Rectal smooth muscle tissue (tissue), 1 donor: ENCODE results near the gene OR6K2.

ENCODE experiments used
- H3K27ac ChIP-seq: one replicate; pipeline ENCODE4 v1.7.0; 2013; ENCODE audit warnings: low read depth, low read length, inconsistent platforms
- H3K27me3 ChIP-seq: one replicate; pipeline ENCODE4 v1.7.0; 2013; ENCODE audit warnings: low read length; ENCODE audit not compliant: control insufficient read depth, insufficient read depth
- H3K36me3 ChIP-seq: one replicate; pipeline ENCODE4 v1.7.0; 2013; ENCODE audit warnings: low read length; ENCODE audit not compliant: control insufficient read depth, insufficient read depth
- H3K4me1 ChIP-seq: one replicate; pipeline ENCODE4 v1.7.0; 2013; ENCODE audit warnings: low read length; ENCODE audit not compliant: control insufficient read depth, insufficient read depth
- H3K4me3 ChIP-seq: one replicate; pipeline ENCODE4 v1.7.0; 2013; ENCODE audit warnings: low read length
- H3K9ac ChIP-seq: one replicate; pipeline ENCODE4 v1.7.0; 2013; ENCODE audit warnings: low read length

Gene OR6K2, protein sequence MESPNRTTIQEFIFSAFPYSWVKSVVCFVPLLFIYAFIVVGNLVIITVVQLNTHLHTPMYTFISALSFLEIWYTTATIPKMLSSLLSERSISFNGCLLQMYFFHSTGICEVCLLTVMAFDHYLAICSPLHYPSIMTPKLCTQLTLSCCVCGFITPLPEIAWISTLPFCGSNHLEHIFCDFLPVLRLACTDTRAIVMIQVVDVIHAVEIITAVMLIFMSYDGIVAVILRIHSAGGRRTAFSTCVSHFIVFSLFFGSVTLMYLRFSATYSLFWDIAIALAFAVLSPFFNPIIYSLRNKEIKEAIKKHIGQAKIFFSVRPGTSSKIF

DNA sequence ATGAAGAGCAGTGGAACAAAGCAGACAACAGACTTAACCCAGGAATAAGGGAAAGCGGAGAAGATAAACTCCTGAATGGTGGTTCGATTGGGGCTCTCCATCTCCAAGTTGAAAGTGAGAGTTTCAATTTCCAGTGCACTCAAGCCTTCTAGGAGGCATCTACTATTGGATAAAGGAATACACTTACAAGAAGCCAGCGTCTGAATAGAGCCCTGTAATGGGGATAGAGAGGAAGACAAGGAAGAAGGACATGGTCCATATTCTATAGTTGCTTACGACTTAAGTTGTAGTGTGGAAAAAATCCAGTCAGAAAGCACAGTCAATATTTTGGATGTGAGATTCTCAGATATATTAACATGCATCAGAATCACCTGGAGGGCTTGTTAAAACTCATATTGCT is at the start of gene OR6K2:
TSS of gene OR6K2 (minus strand) at position 101 of the 400 bp plus-strand sequence. CDS start at position 101, 0 bp downstream.
- Histone ChIP-seq H3K9ac (no peak within 1 kb of the TSS), H3K27me3 (no peaks in the 10 kb centered on the region), H3K36me3 (no peaks in the 10 kb centered on the region), H3K4me3 (no peak within 1 kb of the TSS), H3K4me1 (no peaks in the 10 kb centered on the region), H3K27ac (no peak within 1 kb of the TSS)

DNA sequence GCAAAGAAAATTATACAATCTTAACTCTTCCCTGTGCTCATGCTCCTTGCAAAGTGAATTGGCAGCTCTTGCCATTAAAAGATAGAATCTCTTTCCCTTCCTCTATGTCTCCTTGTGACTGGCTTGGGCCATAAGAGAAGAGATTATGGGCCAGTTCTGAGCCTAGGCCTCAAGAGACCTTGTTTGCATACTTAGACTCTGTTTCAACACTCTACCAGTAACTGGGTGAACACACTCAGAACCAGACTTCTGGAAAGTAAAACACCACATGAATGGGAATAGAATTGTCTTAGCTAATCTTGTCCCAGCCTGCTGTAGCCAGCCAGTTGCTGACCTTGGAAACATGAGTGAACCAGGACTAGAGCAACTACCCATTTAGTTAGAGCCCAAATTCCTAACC is 35.4 kb upstream of the OR6K2 start:
- Histone ChIP-seq H3K36me3 (no peaks in the 10 kb centered on the region), H3K27ac (no peak overlapping the region), H3K9ac (no peak overlapping the region), H3K4me1 (no peaks in the 10 kb centered on the region), H3K27me3 (no peaks in the 10 kb centered on the region), H3K4me3 (no peak overlapping the region)

DNA sequence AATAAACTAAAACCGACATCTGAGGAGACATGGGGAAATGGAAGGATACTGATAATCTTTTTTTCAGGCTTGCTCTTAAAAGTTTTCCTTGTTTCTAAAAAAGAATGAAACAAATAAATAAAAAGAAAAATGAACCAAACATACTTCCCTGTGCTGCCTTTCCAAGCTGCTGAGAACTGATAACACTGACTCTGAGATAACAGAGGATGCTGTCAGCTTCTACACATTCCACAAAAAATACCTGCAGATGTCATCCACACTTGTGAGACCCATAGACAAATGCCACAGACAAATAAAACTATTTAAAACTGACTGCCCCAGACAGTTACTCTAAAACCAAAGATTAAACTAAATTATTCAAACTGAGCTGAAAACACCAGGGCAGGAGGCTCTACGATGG is 32.1 kb upstream of the OR6K2 start:
- H3K9ac ChIP-seq = no peak overlapping the region
- H3K27ac ChIP-seq = no peak overlapping the region
- no peak overlapping the region for H3K4me3 ChIP-seq
- H3K27me3 ChIP-seq = no peaks in the 10 kb centered on the region
- no peaks in the 10 kb centered on the region for H3K36me3 ChIP-seq
- no peaks in the 10 kb centered on the region for H3K4me1 ChIP-seq

DNA sequence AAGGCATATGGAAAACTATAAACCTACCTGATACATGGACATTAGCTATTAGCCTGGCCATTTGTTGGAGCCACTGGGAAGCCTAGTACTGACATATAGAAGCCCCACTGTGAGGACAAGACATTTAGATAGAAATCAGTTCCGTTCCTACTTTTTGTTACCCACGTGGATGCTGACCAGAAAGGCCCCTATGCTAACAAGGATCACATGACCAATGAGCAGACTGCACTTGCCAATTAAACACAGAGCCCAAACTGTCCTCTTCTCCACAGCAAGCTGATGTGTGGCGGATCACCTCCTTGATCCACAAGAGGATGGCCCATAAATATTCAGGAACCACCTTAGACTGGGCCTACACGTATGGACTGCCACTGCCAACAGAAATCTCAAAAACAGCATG is 31.3 kb upstream of the OR6K2 start:
- Histone ChIP-seq H3K4me3 (no peak overlapping the region), H3K4me1 (no peaks in the 10 kb centered on the region), H3K36me3 (no peaks in the 10 kb centered on the region), H3K27ac (no peak overlapping the region), H3K9ac (no peak overlapping the region), H3K27me3 (no peaks in the 10 kb centered on the region)

DNA sequence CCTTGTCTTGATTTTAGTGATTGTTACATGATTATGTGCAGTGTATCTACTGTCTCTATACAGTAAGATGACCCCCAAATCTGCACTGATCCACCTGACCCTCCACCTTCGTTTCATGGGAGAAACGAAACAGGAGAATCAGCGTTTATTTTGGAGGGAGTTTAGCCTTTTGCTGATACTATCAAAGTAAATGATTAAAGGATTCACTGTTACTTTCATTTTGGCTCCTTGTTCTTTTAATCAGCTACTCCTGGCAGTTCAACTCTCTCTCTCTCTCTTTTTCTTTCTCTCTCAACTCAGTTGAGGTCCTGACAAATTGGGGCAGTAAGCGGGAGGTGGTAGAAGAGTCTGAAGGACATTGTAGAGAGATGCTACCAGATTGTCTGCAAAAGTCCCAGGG is 30.0 kb upstream of the OR6K2 start:
- Histone ChIP-seq H3K4me3 (no peak overlapping the region), H3K27ac (no peak overlapping the region), H3K4me1 (no peaks in the 10 kb centered on the region), H3K27me3 (no peaks in the 10 kb centered on the region), H3K9ac (no peak overlapping the region), H3K36me3 (no peaks in the 10 kb centered on the region)

DNA sequence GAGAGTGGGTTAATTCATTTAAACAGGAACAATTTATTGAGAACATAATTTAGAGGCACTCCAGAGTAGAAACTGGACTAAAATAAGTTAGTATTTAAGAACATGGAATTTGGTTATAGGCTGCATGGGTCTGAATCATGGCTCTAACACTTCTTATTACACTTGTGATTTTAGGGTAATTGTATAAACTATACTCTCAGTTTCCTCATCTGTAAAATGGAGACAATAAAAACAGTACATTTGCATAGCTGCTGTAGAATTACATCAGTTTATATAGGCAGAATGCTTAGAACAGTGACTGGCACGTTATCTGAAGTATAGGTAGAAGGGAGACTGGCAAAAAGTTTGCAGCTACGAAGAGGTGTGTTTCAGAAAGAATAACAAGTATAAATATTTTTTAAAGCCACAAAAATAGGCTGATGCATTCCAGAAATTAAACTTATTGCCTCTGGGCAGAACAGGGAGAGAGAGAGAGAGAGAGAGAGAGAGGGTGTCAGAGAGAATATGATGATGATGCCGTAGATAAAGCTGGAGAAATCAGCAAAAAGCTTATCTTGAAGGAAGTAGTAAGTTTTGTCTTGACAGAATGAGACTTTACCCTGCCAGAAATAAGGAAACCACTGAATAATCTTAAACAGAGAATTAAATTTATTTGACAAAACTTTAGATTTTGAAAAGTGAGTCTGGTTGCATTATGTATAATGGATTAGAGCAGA is 28.2 kb upstream of the OR6K2 start:
- Histone ChIP-seq H3K4me1 (no peaks in the 10 kb centered on the region), H3K27me3 (no peaks in the 10 kb centered on the region), H3K9ac (no peak overlapping the region), H3K4me3 (no peak overlapping the region), H3K36me3 (no peaks in the 10 kb centered on the region), H3K27ac (no peak overlapping the region)

DNA sequence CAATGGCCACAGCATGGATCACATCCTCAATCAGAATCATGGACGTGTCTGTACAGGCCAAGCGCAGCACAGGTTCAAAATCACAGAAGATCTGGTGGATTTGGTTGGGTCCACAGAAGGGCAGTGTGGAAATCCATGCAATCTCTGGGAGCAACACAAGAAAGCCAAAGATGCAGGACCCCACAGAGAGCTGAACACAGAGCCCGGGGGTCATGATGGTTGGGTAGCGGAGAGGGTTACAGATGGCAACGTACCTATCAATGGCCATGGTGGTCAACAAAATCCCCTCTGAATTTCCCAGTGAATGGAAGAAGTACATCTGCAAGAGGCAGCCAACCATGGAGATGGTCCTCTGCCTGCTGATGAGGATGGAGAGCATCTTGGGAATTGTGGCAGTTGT is 24.0 kb upstream of the OR6K2 start:
- Histone ChIP-seq H3K27ac (no peak overlapping the region), H3K36me3 (no peaks in the 10 kb centered on the region), H3K4me3 (no peak overlapping the region), H3K27me3 (no peaks in the 10 kb centered on the region), H3K4me1 (no peaks in the 10 kb centered on the region), H3K9ac (no peak overlapping the region)

DNA sequence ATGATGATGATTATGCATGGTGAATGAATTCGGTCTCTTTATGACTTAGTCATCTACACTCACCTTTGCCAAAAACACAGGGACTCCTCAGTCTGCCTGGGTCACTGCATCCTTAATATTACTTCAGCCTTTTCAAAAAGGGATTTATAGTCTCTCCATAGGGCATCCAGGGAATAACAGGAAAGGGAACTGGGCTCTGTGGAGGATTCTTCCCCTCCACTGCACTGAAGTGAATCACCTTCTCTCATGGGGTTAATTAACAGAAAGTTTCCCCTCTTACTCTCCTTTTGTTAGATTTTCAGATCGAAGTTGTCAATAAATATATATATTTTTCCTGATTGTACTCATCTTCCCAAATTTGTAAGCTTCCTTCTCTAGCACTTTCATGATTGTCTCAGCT is 20.2 kb upstream of the OR6K2 start, which contains the start of gene OR6K3:
TSS of gene OR6K3 (minus strand) at position 101 of the 400 bp plus-strand sequence. CDS start 2,605 bp downstream, outside the sequence.
- H3K9ac ChIP-seq = no peak within 1 kb of the TSS
- no peaks in the 10 kb centered on the region for H3K36me3 ChIP-seq
- no peaks in the 10 kb centered on the region for H3K27me3 ChIP-seq
- H3K4me1 ChIP-seq = no peaks in the 10 kb centered on the region
- H3K4me3 ChIP-seq = no peak within 1 kb of the TSS
- no peak within 1 kb of the TSS for H3K27ac ChIP-seq

DNA sequence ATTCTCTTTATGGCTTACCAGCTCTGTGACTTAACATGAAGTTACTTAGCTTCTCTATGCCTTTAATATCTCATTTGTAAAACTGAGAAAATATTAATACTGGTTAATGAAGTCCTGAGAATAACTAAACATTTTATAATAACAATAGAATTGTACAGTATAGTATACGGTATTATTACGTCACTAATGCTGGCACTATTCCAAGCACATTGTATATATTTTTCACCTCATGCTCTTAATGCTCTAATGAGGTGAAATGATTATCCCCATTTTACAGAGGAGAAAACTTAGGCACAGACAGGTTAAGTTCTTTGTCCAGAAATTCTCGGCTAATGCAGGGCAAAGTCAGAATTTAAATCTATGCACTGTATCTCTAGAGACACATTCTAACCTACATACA is 19.2 kb upstream of the OR6K2 start:
- no peak overlapping the region for H3K9ac ChIP-seq

DNA sequence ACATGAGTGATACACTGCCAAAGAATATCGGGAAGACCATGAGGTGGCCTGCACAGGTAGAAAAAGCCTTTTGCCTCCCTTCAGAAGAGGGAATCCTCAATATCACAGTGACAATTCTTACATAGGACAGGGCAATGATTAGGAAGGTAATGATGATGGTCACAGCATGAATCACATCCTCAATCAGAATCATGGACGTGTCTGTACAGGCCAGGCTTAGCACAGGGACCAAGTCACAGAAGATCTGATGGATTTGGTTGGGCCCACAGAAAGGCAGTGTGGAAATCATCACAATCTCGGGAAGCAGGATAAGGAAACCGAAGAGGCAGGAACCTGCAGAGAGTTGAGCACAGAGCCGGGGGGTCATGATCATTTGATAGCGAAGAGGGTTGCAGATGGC is 16.9 kb upstream of the OR6K2 start:
- no peaks in the 10 kb centered on the region for H3K4me1 ChIP-seq
- no peak overlapping the region for H3K4me3 ChIP-seq
- no peak overlapping the region for H3K9ac ChIP-seq

More for the DNA sequence above, 19.2 kb upstream of the OR6K2 start:
- H3K4me3 ChIP-seq = no peak overlapping the region
- H3K27ac ChIP-seq = no peak overlapping the region
- no peaks in the 10 kb centered on the region for H3K36me3 ChIP-seq
- H3K27me3 ChIP-seq = no peaks in the 10 kb centered on the region
- H3K4me1 ChIP-seq = no peaks in the 10 kb centered on the region

DNA sequence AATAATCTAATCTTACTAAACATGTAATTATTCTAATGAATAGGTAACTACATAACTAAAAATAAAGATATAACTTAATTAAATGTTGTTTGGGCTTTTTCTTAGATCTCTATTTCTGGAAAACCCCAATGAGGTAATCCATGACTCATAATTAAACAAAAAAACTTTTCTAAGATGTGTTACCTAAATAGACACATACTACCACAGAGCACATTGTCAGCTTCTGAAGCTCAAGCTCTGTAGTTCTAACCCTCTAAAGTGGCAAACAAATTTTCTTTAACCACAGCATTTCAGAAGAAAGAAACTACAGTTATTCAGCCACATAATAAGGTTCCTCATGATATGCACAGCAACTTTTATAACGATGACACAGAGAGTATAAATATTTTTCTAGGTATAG is 15.9 kb upstream of the OR6K2 start:
- no peaks in the 10 kb centered on the region for H3K4me1 ChIP-seq
- no peak overlapping the region for H3K27ac ChIP-seq
- no peaks in the 10 kb centered on the region for H3K27me3 ChIP-seq
- H3K9ac ChIP-seq = no peak overlapping the region
- no peak overlapping the region for H3K4me3 ChIP-seq
- no peaks in the 10 kb centered on the region for H3K36me3 ChIP-seq

More for the DNA sequence above, 16.9 kb upstream of the OR6K2 start:
- no peaks in the 10 kb centered on the region for H3K27me3 ChIP-seq
- H3K27ac ChIP-seq = no peak overlapping the region
- H3K36me3 ChIP-seq = no peaks in the 10 kb centered on the region

DNA sequence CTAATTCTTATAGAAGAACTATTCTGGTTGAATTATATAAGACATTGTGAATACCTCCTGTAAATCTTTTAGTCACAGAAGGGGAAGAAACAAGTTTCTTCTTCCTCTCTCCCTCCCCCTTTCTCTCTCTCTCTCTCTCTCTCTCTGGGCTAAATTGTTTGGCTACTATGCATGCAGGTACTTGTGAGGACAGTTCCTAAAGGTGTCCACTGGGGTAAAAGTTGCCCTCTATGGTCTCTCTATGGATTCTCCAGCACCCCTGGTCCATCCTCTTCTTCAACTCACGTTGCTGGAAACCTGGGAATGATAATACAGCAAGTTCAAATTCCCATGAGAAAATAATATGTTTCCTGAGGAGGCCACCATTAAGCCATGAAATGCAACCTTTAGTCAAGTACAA is 14.3 kb upstream of the OR6K2 start:
- no peaks in the 10 kb centered on the region for H3K36me3 ChIP-seq
- H3K4me3 ChIP-seq = no peak overlapping the region
- H3K9ac ChIP-seq = no peak overlapping the region
- no peak overlapping the region for H3K27ac ChIP-seq
- H3K4me1 ChIP-seq = no peaks in the 10 kb centered on the region
- H3K27me3 ChIP-seq = no peaks in the 10 kb centered on the region

DNA sequence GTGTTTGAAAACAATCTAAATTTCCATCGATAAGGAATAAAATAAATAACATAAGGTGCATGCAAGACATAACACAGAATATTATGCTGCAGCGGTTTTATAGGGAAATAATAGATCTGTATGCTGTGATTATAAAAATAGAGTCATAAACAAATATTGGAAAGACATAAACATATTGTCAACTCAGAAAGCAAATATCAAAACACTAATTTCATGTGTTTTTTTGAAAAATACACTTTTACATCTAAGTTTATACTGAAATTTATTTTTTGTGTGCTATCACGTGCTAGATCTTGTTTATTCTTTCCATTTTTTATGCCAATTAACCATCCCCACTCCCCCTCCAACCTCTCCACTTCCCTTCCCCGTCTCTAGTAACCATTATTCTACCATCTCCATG is 10.6 kb upstream of the OR6K2 start:
- no peaks in the 10 kb centered on the region for H3K36me3 ChIP-seq
- H3K27ac ChIP-seq = no peak overlapping the region
- H3K4me1 ChIP-seq = no peaks in the 10 kb centered on the region
- H3K27me3 ChIP-seq = no peaks in the 10 kb centered on the region
- no peak overlapping the region for H3K9ac ChIP-seq
- no peak overlapping the region for H3K4me3 ChIP-seq
